Gastrocnemius medialis (tissue), 4 donors: Measurements from ENCODE around the gene GDPD5. TPM values are rescaled to one million over a fixed set of nuclear protein-coding genes. Genes with fewer than 3 reads are reported as not detected.
A peak's percentile ranks its signal among the peaks of the same experiment; 100 is the strongest.

Experiments
- ATAC-seq, 2 donors: fragments of 150-250 bp; one replicate each; pipeline ENCODE4 v1.9.1; 2016
- DNase-seq, 2 donors: peaks; one replicate each; pipeline ENCODE4 v3.0.0-alpha.2; 2019
- H3K27ac ChIP-seq, 4 donors: fragments of 200-600 bp; sonication (generic); 1 replicate in 1 of 4; 2 replicates in 3 of 4; pipeline ENCODE4 v1.5.1; 2016 to 2018; ENCODE audit warnings: mild to moderate bottlenecking in 2 of 4, moderate library complexity in 1 of 4
- H3K27me3 ChIP-seq, 3 donors: fragments of 200-600 bp; sonication (generic) in 2 of 3; 1 replicate in 1 of 3; 2 replicates in 2 of 3; pipeline versions ENCODE4 v1.5.1 to v1.6.0; 2016 to 2019; ENCODE audit warnings: mild to moderate bottlenecking in 1 of 3, moderate library complexity in 1 of 3
- H3K36me3 ChIP-seq, 2 donors: fragments of 200-600 bp; sonication (generic) in 1 of 2; one replicate each; pipeline ENCODE4 v1.5.1; 2017 to 2018
- H3K4me1 ChIP-seq, 2 donors: fragments of 200-600 bp; sonication (generic) in 1 of 2; one replicate each; pipeline ENCODE4 v1.5.1; 2016 to 2017; ENCODE audit warnings: mild to moderate bottlenecking in 2 of 2
- H3K4me3 ChIP-seq, 4 donors: fragments of 200-600 bp; sonication (generic) in 3 of 4; 1 replicate in 1 of 4; 2 replicates in 3 of 4; pipeline ENCODE4 v1.5.1; 2016 to 2019; ENCODE audit warnings: mild to moderate bottlenecking in 2 of 4
- H3K9me3 ChIP-seq, 3 donors: fragments of 200-600 bp; sonication (generic) in 2 of 3; 1 replicate in 1 of 3; 2 replicates in 2 of 3; pipeline ENCODE4 v1.5.1; 2016 to 2019
- POLR2A ChIP-seq, 2 donors: fragments of 450-650 bp; IDR thresholded peaks; one replicate each; pipeline ENCODE4 v1.6.1; 2017; ENCODE audit warnings: antibody characterized with exemption in 2 of 2, mild to moderate bottlenecking in 2 of 2, moderate library complexity in 2 of 2
- in situ Hi-C, 4 donors: fragments of 200-750 bp; cut with MboI; loops; one replicate each; pipeline versions ENCODE4 v1.15.0 to v1.8.0; 2017; ENCODE audit warnings: low sequenced_read_pairs in 4 of 4
- intact Hi-C: fragments of 100-400 bp; cut with DNase I; formaldehyde crosslinking; loops from one replicate; pipeline ENCODE4 v1.15.1; 2023; ENCODE audit warnings: low total_unique reads
- total RNA-seq, 4 donors: library from RNA; depleted of rRNA; stranded (reverse); fragments of >200 nt; gene quantifications; one replicate each; pipeline versions ENCODE4 v1.1.0 to v1.2.3, GENCODE V29; 2016
- TF ChIP-seq, protein P1 (sequence below), 5 experiments: fragments of 450-650 bp in 3 of 5; fragments of 200-600 bp in 2 of 5; sonication (generic) in 2 of 5; IDR thresholded peaks in 4 of 5; conservative IDR thresholded peaks in 1 of 5; 1 replicate in 4 of 5; 2 replicates in 1 of 5; pipeline ENCODE4 v1.5.1; 2016 to 2019; ENCODE audit warnings: antibody characterized with exemption in 5 of 5, mild to moderate bottlenecking in 3 of 5, moderate library complexity in 3 of 5

The GDPD5 gene
- total RNA-seq, 4 donors from 2014 or later: 5.6 to 12.6 (median 11.2) TPM

DNA sequence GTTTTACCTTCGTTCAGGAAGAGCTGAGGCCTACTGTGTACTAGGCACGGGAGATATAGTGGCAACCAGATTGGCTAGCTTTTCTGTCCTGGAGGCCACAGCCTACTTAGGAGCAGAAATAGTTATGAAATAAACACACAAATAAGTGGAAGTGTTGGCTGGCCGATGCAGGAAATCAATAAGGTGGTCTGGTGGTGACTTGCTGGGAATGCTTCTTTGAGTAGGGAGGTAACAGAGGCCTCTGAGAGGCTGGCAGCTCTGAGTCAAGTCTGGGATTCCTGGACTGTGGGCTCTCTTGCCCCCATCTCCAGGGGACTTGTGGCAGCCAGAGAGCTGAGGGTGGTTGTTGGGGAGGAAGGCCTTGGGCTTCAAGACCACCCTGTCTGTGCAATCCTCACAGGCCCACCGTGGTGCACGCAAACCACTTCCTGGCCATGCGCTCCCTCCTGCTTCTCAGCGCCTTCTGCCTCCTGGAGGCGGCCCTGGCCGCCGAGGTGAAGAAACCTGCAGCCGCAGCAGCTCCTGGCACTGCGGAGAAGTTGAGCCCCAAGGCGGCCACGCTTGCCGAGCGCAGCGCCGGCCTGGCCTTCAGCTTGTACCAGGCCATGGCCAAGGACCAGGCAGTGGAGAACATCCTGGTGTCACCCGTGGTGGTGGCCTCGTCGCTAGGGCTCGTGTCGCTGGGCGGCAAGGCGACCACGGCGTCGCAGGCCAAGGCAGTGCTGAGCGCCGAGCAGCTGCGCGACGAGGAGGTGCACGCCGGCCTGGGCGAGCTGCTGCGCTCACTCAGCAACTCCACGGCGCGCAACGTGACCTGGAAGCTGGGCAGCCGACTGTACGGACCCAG is 40.4 kb upstream of the GDPD5 start:
- in situ Hi-C loops: no loop called here
- H3K4me3 ChIP-seq: no peak overlapping the region
- peaks cover 0 to 46% of the 10 kb centered on the region in 2 donors for H3K36me3 ChIP-seq
- H3K4me1 ChIP-seq: peaks cover 31 to 46% of the 10 kb centered on the region in 2 donors
- intact Hi-C loops: no loop called here
- TF ChIP-seq, protein P1, sequence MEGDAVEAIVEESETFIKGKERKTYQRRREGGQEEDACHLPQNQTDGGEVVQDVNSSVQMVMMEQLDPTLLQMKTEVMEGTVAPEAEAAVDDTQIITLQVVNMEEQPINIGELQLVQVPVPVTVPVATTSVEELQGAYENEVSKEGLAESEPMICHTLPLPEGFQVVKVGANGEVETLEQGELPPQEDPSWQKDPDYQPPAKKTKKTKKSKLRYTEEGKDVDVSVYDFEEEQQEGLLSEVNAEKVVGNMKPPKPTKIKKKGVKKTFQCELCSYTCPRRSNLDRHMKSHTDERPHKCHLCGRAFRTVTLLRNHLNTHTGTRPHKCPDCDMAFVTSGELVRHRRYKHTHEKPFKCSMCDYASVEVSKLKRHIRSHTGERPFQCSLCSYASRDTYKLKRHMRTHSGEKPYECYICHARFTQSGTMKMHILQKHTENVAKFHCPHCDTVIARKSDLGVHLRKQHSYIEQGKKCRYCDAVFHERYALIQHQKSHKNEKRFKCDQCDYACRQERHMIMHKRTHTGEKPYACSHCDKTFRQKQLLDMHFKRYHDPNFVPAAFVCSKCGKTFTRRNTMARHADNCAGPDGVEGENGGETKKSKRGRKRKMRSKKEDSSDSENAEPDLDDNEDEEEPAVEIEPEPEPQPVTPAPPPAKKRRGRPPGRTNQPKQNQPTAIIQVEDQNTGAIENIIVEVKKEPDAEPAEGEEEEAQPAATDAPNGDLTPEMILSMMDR (IDR thresholded peaks at IDR 0.05 in 4 of 5, conservative IDR thresholded peaks at IDR 0.05 in 1 of 5): no peak
- TF ChIP-seq POLR2A (IDR thresholded peaks at IDR 0.05): no peak
- no peak for ATAC-seq
- H3K9me3 ChIP-seq: no peaks in the 10 kb centered on the region
- H3K27me3 ChIP-seq: no peaks in the 10 kb centered on the region
- DNase-seq: no peak
- peak overlapping the region; percentile 5 to 100 (median 96) for H3K27ac ChIP-seq

DNA sequence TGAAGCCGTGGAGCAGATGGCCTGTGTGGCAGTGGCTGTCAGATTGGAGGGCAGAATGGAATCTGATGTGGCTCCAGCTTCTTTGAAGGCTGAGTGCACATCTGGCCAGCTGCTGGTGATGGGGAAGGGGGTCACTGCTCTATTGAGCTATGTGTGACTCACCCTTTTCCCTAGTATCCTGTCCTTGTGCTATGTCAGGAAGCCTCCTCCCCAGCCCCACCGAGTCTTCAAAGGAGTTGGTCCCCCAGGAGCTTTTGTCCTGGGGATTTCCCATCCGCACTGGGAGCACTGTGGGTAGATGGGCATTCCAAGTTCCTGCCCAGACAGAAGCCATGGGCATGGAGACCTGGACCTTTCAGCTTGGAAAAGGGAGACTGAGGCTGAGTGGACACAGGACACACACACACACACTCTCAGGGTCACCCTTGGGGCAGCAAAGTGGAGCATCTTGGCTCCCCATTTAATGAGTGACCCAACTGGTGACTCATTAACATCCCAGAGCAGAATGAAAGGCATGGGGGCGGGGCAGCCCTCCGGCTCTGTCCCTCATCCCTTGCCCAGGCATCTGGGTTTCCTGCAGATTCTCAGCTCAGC is 39.6 kb upstream of the GDPD5 start:
- DNase-seq (no peak), ATAC-seq (peak in 1 of 2 donors; percentile 19)
- Histone ChIP-seq H3K36me3 (peaks cover 0 to 38% of the 10 kb centered on the region in 2 donors), H3K4me1 (peaks cover 31 to 46% of the 10 kb centered on the region in 2 donors), H3K27me3 (no peaks in the 10 kb centered on the region), H3K27ac (peak overlapping the region; percentile 95 to 100 (median 99)), H3K9me3 (no peaks in the 10 kb centered on the region), H3K4me3 (peak overlapping the region in 1 of 4 donors; percentile 97)
- intact Hi-C loops: no loop called here
- TF ChIP-seq, protein P1 (IDR thresholded peaks at IDR 0.05 in 4 of 5, conservative IDR thresholded peaks at IDR 0.05 in 1 of 5): no peak
- no peak for TF ChIP-seq POLR2A (IDR thresholded peaks at IDR 0.05)
- in situ Hi-C loops: no loop called here

GRCh38 chr11:75563978-75564552 is 38.3 kb upstream of the GDPD5 start:
- TF ChIP-seq, protein P1 (IDR thresholded peaks at IDR 0.05 in 4 of 5, conservative IDR thresholded peaks at IDR 0.05 in 1 of 5): peak; percentile 30 to 47 (median 35)
- TF ChIP-seq POLR2A (IDR thresholded peaks at IDR 0.05): no peak
- ATAC-seq (no peak), DNase-seq (peak in 1 of 2 donors; percentile 31)
- Histone ChIP-seq H3K4me3 (peak overlapping the region; percentile 90 to 98 (median 96)), H3K27me3 (no peaks in the 10 kb centered on the region), H3K9me3 (no peaks in the 10 kb centered on the region), H3K4me1 (peaks cover 40 to 55% of the 10 kb centered on the region in 2 donors), H3K27ac (peak overlapping the region; percentile 95 to 100 (median 99)), H3K36me3 (peaks cover 0 to 25% of the 10 kb centered on the region in 2 donors)
- in situ Hi-C loops: no loop called here
- intact Hi-C loops: no loop called here

- Histone ChIP-seq H3K9me3 (no peaks in the 10 kb centered on the region), H3K36me3 (peaks cover 0 to 20% of the 10 kb centered on the region in 2 donors), H3K27ac (peak overlapping the region; percentile 95 to 100 (median 99)), H3K4me1 (peaks cover 45 to 60% of the 10 kb centered on the region in 2 donors), H3K27me3 (no peaks in the 10 kb centered on the region), H3K4me3 (peak overlapping the region; percentile 90 to 98 (median 96))
- intact Hi-C loops: no loop called here
- in situ Hi-C loops: no loop called here
- DNase-seq: no peak
- ATAC-seq: no peak
- TF ChIP-seq, protein P1 (IDR thresholded peaks at IDR 0.05 in 4 of 5, conservative IDR thresholded peaks at IDR 0.05 in 1 of 5): no peak
- TF ChIP-seq POLR2A (IDR thresholded peaks at IDR 0.05): no peak
These were observed 37.8 kb upstream of the GDPD5 start for GRCh38 chr11:75563501-75563977.
